HCEC 1CT (cell line): Measurements from ENCODE around the gene FOXC2.

Experiments used
- DNase-seq: peaks from one replicate; pipeline ENCODE4 v3.0.0-alpha.2; 2017

Gene FOXC2

GRCh38 chr16:86566601-86566965 lies at the start of gene FOXC2:
Gene FOXC2, plus strand, starts transcription at chr16:86566829. Its CDS starts 507 bp downstream, at chr16:86567336.
- DNase-seq: peak; percentile 78

- no peak for DNase-seq
Measured at GRCh38 chr16:86517033-86517432, 49.6 kb upstream of the FOXC2 start.

GRCh38 chr16:86517652-86518258 lies 48.9 kb upstream of the FOXC2 start:
- DNase-seq: peak; percentile 82

- no peak for DNase-seq
Measured at GRCh38 chr16:86519007-86519648, 47.5 kb upstream of the FOXC2 start.

DNA sequence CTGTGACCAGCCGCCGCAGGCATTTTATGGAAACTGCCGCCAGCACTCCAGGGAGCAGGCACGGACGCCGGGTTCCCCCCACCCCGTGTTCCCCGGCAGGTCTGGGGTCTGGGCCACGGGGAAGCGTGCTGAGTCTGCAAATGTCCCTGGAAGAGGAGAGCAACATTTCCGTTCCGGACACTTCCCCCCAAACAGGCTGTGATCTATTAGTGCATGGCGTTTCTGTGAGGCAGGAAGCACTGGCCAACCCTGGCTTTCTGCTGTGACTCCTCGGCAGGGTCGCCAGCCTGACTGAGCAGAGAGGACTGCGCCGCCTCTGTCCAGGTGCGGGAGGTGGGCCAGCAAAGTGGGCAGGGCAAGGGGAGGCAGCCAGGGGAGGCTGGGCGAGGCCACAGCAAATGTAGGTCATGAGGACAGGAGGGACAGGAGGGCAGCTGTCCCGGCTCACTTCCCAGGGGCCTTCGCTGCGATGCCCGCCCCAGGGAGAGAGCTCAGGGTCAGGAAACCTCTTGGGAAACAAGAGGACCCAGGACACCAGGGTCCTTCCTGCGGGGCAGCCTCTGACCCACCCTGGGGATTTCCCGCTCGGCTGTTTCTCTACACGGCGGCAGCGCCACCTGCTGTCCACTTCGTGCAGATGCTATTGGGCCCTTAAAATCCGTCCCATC lies 46.8 kb upstream of the FOXC2 start:
- DNase-seq: peak; percentile 28

GRCh38 chr16:86520317-86521210 lies 46.1 kb upstream of the FOXC2 start:
- DNase-seq: no peak

DNA sequence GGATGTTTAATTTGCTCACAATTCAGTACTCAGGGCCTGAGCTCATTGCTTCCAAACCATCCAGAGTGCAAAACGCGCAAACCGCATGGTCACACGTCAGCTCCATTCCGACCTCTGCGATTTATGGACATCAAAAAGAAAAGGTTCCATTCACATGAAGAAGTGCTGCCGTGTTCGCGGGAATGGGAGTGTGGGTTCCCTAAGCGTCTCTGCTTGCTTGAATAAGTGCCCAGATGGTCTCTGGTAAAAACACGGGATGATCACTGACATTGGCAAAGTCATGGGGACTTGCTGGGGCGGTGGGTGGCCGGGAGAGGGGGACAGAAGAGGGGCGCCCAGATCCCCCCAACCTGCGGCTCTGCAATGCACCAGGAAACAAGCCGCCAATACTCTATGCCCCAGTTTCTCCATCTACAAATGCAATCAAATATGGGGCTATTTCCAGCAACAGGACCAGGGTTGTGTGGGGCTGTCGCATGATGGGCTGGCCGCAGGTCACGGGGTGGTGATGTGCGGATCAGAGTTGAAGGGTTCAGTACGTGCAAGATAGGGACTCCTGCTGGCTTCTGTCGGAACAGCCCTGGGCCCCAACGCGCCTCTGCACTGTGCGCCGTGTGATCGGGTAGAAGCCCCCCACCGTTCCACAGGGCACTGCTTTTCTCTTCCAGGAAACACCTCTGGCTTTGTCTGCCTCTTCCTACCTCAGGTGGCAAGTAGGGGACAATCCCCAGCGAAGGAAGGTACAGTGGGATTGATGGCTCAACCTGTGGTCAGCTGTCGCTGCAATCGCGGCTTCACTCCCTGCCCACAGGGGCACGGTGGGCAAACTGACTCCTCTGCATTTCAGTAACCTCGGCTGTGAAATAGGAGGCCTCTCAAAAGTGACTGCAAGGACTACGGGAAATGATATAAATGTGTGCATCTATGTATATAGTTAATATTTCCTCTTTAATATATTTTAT lies 45.1 kb upstream of the FOXC2 start:
- no peak for DNase-seq

DNA sequence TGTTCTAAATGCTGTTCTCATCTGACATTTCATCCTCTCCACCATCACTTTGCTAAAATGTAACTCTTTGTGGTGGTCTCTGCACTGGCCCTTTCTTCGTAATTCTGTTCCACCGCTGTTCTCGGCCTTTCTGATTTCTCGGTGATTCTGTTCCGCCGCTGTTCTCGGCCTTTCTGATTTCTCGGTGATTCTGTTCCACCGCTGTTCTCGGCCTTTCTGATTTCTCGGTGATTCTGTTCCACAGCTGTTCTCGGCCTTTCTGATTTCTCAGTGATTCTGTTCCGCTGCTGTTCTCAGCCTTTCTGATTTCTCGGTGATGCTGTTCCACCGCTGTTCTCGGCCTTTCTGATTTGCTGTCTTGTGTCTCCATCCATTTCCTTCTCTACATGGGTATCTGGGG lies 44.0 kb upstream of the FOXC2 start:
- DNase-seq: no peak

DNA sequence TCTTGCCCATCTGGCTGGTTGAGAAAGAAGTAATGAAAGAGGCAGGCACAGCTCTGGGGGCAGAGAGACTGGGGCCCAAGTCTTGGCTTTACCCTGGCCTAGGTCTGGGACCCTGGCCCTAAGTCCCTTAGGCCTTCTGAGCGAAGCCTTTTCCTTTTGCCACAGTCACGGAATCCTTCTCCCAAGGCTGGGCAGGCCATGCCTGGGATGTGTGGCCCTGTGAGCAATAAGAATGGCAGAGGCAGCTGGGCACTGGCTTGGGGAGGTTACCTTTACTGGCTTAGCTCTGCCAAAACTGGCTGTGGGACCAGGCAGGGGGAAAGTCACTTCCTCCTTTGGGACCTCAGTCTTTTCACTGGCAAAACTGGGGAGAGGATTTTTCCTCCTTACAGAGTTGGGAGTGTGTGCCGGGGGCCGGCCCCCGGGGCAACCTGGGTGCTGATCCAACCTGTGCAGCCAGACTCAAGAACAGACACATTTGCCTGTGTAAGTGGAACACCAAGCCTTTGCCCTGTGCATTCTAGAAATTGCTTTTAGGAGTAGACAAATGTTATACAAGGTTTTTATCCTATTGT lies 43.4 kb upstream of the FOXC2 start:
- DNase-seq: no peak

GRCh38 chr16:86524029-86524428 lies 42.6 kb upstream of the FOXC2 start:
- DNase-seq: no peak

- DNase-seq: no peak
Measured at GRCh38 chr16:86525696-86526095, 40.9 kb upstream of the FOXC2 start.

GRCh38 chr16:86527366-86527765 lies 39.3 kb upstream of the FOXC2 start:
- DNase-seq: no peak

GRCh38 chr16:86528061-86528929 lies 38.3 kb upstream of the FOXC2 start:
- DNase-seq: no peak

- DNase-seq: peak; percentile 63
Measured at GRCh38 chr16:86529160-86529559, 37.5 kb upstream of the FOXC2 start.

GRCh38 chr16:86530251-86531190 lies 36.1 kb upstream of the FOXC2 start:
- DNase-seq: no peak

DNA sequence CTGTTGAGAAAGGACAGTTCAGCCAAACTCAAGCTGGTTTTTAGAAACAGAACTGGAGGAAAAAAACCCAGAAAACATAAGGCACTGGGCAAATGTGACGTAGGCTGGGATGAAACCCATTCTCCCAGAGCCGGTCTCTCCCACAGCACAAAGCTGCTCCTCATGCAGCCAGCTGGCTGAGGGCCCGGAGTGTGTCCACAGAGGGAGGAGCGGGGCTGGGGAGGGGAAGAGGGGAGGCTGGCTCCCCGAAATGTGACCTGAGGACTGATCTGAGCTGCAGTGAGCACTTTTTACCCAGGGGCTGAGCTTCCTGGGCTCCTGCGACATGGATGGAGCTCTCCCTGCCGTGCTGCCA lies 35.5 kb upstream of the FOXC2 start:
- no peak for DNase-seq

GRCh38 chr16:86531641-86532525 lies 34.7 kb upstream of the FOXC2 start:
- DNase-seq: no peak

DNA sequence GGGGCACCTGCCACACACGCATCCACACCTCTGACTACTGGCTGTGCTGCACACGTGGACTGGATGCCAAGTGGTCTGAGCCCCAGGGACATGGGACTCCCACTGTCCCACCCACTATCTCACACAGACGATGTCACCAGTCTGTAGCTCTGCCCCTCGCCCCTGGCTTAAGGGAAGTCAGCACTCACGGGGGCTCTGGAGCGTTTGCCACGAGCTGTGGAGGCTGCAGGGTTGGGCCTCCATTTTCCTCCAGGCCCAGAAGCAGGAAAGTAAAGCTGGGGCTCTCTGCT lies 34.2 kb upstream of the FOXC2 start:
- DNase-seq: no peak

DNA sequence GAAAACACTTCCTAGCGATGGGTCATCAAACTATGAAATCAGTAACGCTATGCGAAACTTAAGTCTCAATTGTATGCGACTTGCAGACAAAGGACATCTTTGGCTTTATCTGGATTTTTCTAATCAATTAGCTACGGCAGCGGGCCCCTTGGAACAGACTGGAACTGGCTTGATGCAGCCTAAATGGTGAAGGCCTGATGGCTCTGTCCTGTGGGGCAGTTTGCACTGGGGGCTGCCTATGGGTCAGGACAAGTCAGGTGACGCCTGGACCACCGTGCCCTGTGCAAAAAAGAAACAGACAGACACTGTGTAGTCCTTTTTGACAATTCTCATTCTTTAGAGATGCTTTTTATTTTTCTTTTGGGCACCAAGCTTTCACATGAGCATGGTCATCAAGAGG lies 33.6 kb upstream of the FOXC2 start:
- DNase-seq: no peak
